NB4 (cell line): ENCODE results near the gene TRAPPC12.
"Not testable (repeated sequence)": the region's sequence is repeated elsewhere in the genome, so short reads cannot be mapped to it uniquely, and the experiment has no call there.

Experiments
- CTCF ChIP-seq: IDR thresholded peaks from one replicate; pipeline ENCODE4 v1.5.1; 2012; ENCODE audit warnings: low read depth, low read length
- MAX ChIP-seq: IDR thresholded peaks from 2 replicates; pipeline ENCODE4 v1.6.1; 2011; ENCODE audit warnings: low read depth, low read length
- POLR2A ChIP-seq: IDR thresholded peaks from 2 replicates; pipeline ENCODE4 v1.6.1; 2011; ENCODE audit warnings: mild to moderate bottlenecking; ENCODE audit not compliant: insufficient read length; ENCODE audit errors: extremely low read depth

GRCh38 chr2:3515438-3515837 is 135.9 kb downstream of the TRAPPC12 start:
- not testable (repeated sequence) for TF ChIP-seq CTCF, MAX, POLR2A
